ENCODE data around the gene CSNK1G1.

- TF ChIP-seq CTCF (IDR thresholded peaks at IDR 0.05; ENCODE audit: low read length): no peak
- no peak for TF ChIP-seq EZH2 (IDR thresholded peaks at IDR 0.05; ENCODE audit: borderline replicate concordance, low read length)
These were observed 119.6 kb downstream of the CSNK1G1 start for GRCh38 chr15:64236156-64236894.

Data from OCI-LY1 (cell line).